K562 (cell line): ENCODE data around the gene RASSF7. TPM values are rescaled to one million over a fixed set of nuclear protein-coding genes. Genes with fewer than 3 reads are reported as not detected.

Source experiments
- ATAC-seq: fragments of 200-7000 bp; cut with Tn5 transposase; 3 replicates; pipeline ENCODE4 v1.9.1; 2020; ENCODE audit warnings: moderate library complexity
- BruUV-seq: library from RNA; stranded (reverse); fragments of 400-500 nt; replicated peaks from 2 replicates; lab custom pipeline; 2021; lab: Mats Ljungman, UMichigan
- CTCF ChIA-PET: fragments of 300-600 bp; formaldehyde crosslinking; extraction: SDS; loops from one replicate; lab custom pipeline; 2021; ENCODE audit warnings: low intra/inter-chr PET ratio; lab: Yijun Ruan, JAX
- POLR2A ChIA-PET: fragments of 300-600, 350-650 bp; sonication (Branson Sonifier 250); formaldehyde crosslinking; extraction: SDS; loops from one replicate; lab custom pipeline; 2021; ENCODE audit warnings: antibody characterized with exemption, inconsistent platforms; lab: Yijun Ruan, JAX
- DNase-seq, 4 experiments: peaks; one replicate each; pipeline versions ENCODE4 v3.0.0 to v3.0.0-alpha.2; 2011 to 2018; ENCODE audit warnings: low spot score in 3 of 4, mixed read lengths in 3 of 4; ENCODE audit errors: extremely low read depth in 1 of 4
- FAIRE-seq: peaks from 2 replicates; lab custom pipeline; 2011; peaks lifted over from hg19 to GRCh38; lab: Jason Lieb, UNC
- H2AFZ ChIP-seq: 2 replicates; pipeline ENCODE4 v1.6.0; 2011; ENCODE audit warnings: low read depth, low read length, control low read depth, inconsistent platforms
- H3K27ac ChIP-seq: fragments of 200-600 bp; 3 replicates; pipeline ENCODE4 v1.8.0; 2011; ENCODE audit warnings: low read depth, mild to moderate bottlenecking, control low read depth, inconsistent platforms, low read length, moderate library complexity, mixed read lengths; ENCODE audit errors: extremely low read depth
- H3K27me3 ChIP-seq, 2 experiments: fragments of 300-600 bp in 1 of 2; 2 replicates in 1 of 2; 3 replicates in 1 of 2; pipeline versions ENCODE4 v1.6.0 to v1.8.0; 2011; ENCODE audit warnings: inconsistent platforms in 2 of 2, low read length in 2 of 2, mild to moderate bottlenecking in 1 of 2, mixed read lengths in 1 of 2, moderate library complexity in 1 of 2; ENCODE audit not compliant: control insufficient read depth in 2 of 2, insufficient read depth in 2 of 2
- H3K36me3 ChIP-seq: fragments of 300-600 bp; 3 replicates; pipeline ENCODE4 v1.8.0; 2011; ENCODE audit warnings: mild to moderate bottlenecking, low read length, inconsistent platforms; ENCODE audit not compliant: control insufficient read depth, insufficient read depth
- H3K4me1 ChIP-seq, 2 experiments: fragments of 200-600 bp in 1 of 2; replicated peaks in 1 of 2; 2 replicates in 1 of 2; 3 replicates in 1 of 2; pipeline versions ENCODE4 v1.5.1 to v1.8.0; 2011; ENCODE audit warnings: inconsistent platforms in 2 of 2, low read length in 2 of 2, mild to moderate bottlenecking in 1 of 2, mixed read lengths in 1 of 2, moderate library complexity in 1 of 2; ENCODE audit not compliant: control insufficient read depth in 2 of 2, insufficient read depth in 2 of 2
- H3K4me2 ChIP-seq: 2 replicates; pipeline ENCODE4 v1.6.1; 2011; ENCODE audit warnings: low read length, control low read depth, inconsistent platforms, mixed read lengths; ENCODE audit not compliant: insufficient read depth
- H3K4me3 ChIP-seq: fragments of 200-600 bp; sonication (generic), shearing (Covaris generic); 2 replicates; pipeline ENCODE4 v1.5.1; 2016; ENCODE audit warnings: control low read depth, inconsistent platforms
- H3K79me2 ChIP-seq: fragments of 200-600 bp; 3 replicates; pipeline ENCODE4 v1.8.0; 2011; ENCODE audit warnings: low read length, inconsistent platforms; ENCODE audit not compliant: control insufficient read depth, insufficient read depth
- H3K9ac ChIP-seq, 2 experiments: 2 replicates each; pipeline versions ENCODE4 v1.6.0 to v1.6.1; 2011; ENCODE audit warnings: low read depth in 2 of 2, low read length in 2 of 2, control low read depth in 1 of 2, inconsistent platforms in 1 of 2, mild to moderate bottlenecking in 1 of 2, mixed read lengths in 1 of 2; ENCODE audit not compliant: insufficient read depth in 1 of 2
- H3K9me1 ChIP-seq: one replicate; pipeline ENCODE4 v1.6.0; 2011; ENCODE audit warnings: inconsistent platforms, mild to moderate bottlenecking, low read length, moderate library complexity; ENCODE audit not compliant: control insufficient read depth, insufficient read depth
- H3K9me3 ChIP-seq: replicated peaks from 2 replicates; pipeline ENCODE4 v1.5.1; 2011; ENCODE audit warnings: low read depth, low read length, inconsistent platforms; ENCODE audit not compliant: control insufficient read depth, insufficient read depth
- H4K20me1 ChIP-seq: replicated peaks from 2 replicates; pipeline ENCODE4 v1.6.1; 2011; ENCODE audit warnings: low read length, inconsistent platforms, mixed read lengths; ENCODE audit not compliant: control insufficient read depth, insufficient read depth
- BCOR ChIP-seq: fragments of 450-650 bp; IDR thresholded peaks from 2 replicates; pipeline ENCODE4 v1.6.1; 2016
- ELF2 ChIP-seq: fragments of 250-450 bp; sonication (Bioruptor Pico); IDR thresholded peaks from 2 replicates; pipeline ENCODE4 v1.5.0; 2021; ENCODE audit warnings: mild to moderate bottlenecking
- ESRRB ChIP-seq: fragments of 250-450 bp; sonication (Bioruptor Pico); IDR thresholded peaks from 2 replicates; pipeline ENCODE4 v1.5.0; 2020; ENCODE audit warnings: mild to moderate bottlenecking, moderate library complexity, borderline replicate concordance
- KAT7 ChIP-seq: sonication (generic); formaldehyde crosslinking; IDR thresholded peaks from 2 replicates; pipeline ENCODE4 v1.8.0; 2022; ENCODE audit warnings: missing genetic modification reagents, mild to moderate bottlenecking, borderline replicate concordance
- NBN ChIP-seq: fragments of 450-650 bp; IDR thresholded peaks from 2 replicates; pipeline ENCODE4 v1.6.1; 2016; ENCODE audit warnings: low read depth, mild to moderate bottlenecking
- RBM25 ChIP-seq: fragments of 200-400 bp; formaldehyde crosslinking; IDR thresholded peaks from 2 replicates; pipeline ENCODE4 v1.6.1; 2018; ENCODE audit warnings: low read length, low read depth, moderate library complexity; ENCODE audit not compliant: severe bottlenecking
- RFX5 ChIP-seq: IDR thresholded peaks from 2 replicates; pipeline ENCODE4 v1.6.1; 2011; ENCODE audit warnings: low read depth, mild to moderate bottlenecking, improper control_type of control experiment, low read length
- SIX5 ChIP-seq, 2 experiments: IDR thresholded peaks; 2 replicates each; pipeline ENCODE4 v1.6.1; 2011; ENCODE audit warnings: low read length in 2 of 2, borderline replicate concordance in 1 of 2, low read depth in 1 of 2, mild to moderate bottlenecking in 1 of 2, moderate library complexity in 1 of 2; ENCODE audit not compliant: insufficient read depth in 1 of 2
- SP1 ChIP-seq: sonication (generic); formaldehyde crosslinking; IDR thresholded peaks from 2 replicates; pipeline ENCODE4 v1.8.1; 2022; ENCODE audit warnings: mild to moderate bottlenecking, missing genetic modification reagents
- STAT5B ChIP-seq: fragments of 250-450 bp; sonication (Bioruptor Pico); IDR thresholded peaks from 2 replicates; pipeline ENCODE4 v1.8.0; 2021; ENCODE audit warnings: mild to moderate bottlenecking, inconsistent platforms
- THAP12 ChIP-seq: fragments of 250-450 bp; sonication (Bioruptor Pico); IDR thresholded peaks from 2 replicates; pipeline ENCODE4 v1.9.0; 2021; ENCODE audit warnings: mild to moderate bottlenecking, inconsistent platforms
- TSC22D4 ChIP-seq: fragments of 450-650 bp; IDR thresholded peaks from 2 replicates; pipeline ENCODE4 v1.6.1; 2016; ENCODE audit warnings: missing genetic modification characterization, missing biosample characterization, control low read depth
- ZNF253 ChIP-seq: fragments of 250-450 bp; sonication (Bioruptor Pico); conservative IDR thresholded peaks from 2 replicates; pipeline ENCODE4 v1.6.1; 2021; ENCODE audit warnings: mild to moderate bottlenecking
- ZNF316 ChIP-seq: fragments of 450-650 bp; IDR thresholded peaks from 2 replicates; pipeline ENCODE4 v1.6.1; 2016
- ZNF778 ChIP-seq: fragments of 450-650 bp; formaldehyde crosslinking; IDR thresholded peaks from 2 replicates; pipeline ENCODE4 v1.4.0; 2020; ENCODE audit warnings: mild to moderate bottlenecking, moderate library complexity
- WGBS: fragments of 100-300 bp; shearing (Covaris generic); methylation state at CpG from one replicate; pipeline ENCODE4 v1.1.6; 2016; ENCODE audit warnings: low coverage, mixed read lengths; ENCODE audit not compliant: insufficient coverage; ENCODE audit errors: missing lambda C conversion rate; 5-methylcytosine and 5-hydroxymethylcytosine counted together
- in situ Hi-C: fragments of 300-500 bp; cut with MboI; formaldehyde crosslinking; loops from 4 replicates; pipeline ENCODE4 v1.15.0; 2018; ENCODE audit warnings: inconsistent platforms, mixed read lengths
- intact Hi-C: fragments of 100-400 bp; cut with micrococcal nuclease; formaldehyde crosslinking; loops from 2 replicates; pipeline ENCODE4 v1.14.2; 2022
- polyA plus RNA-seq, 8 experiments: library from polyadenylated mRNA; depleted of rRNA in 4 of 8; stranded (reverse) in 5 of 8; unstranded in 3 of 8; fragments of >200 nt; fragmentation: Nextera tagmentation in 2 of 8; fragmentation: Illumina TruSeq in 1 of 8; extraction: Ambion mirVana in 2 of 8; extraction: Trizol in 1 of 8; gene quantifications; 2 replicates each; pipeline versions ENCODE4 v1.2.1 to v1.2.3, GENCODE V29; 2011 to 2014; ENCODE audit warnings: inconsistent platforms in 1 of 8, missing spikeins in 1 of 8
- total RNA-seq, 7 experiments: library from RNA; depleted of rRNA in 6 of 7; stranded (reverse); fragments of >200 nt in 6 of 7; fragmentation: Illumina TruSeq in 2 of 7; extraction: Trizol in 2 of 7; gene quantifications; 2 replicates each; pipeline versions ENCODE4 v1.2.1 to v1.2.3, GENCODE V29; 2011 to 2021; ENCODE audit warnings: low replicate concordance in 1 of 7
- TF ChIP-seq, protein P1 (sequence below): fragments of 250-450 bp; sonication (Bioruptor Pico); IDR thresholded peaks from 2 replicates; pipeline ENCODE4 v1.4.0; 2020; ENCODE audit warnings: borderline replicate concordance
- TF ChIP-seq, protein P2 (sequence below): fragments of 250-450 bp; sonication (Bioruptor Pico); IDR thresholded peaks from 2 replicates; pipeline ENCODE4 v1.5.0; 2021; ENCODE audit warnings: mild to moderate bottlenecking, moderate library complexity

RASSF7 gene
- total and polyA plus RNA-seq, 9 of the 15 experiments (the other 6 are each of a cell fraction or from before 2014, with no cell fraction given) = 0.41 to 45.2 (median 18.6) TPM

GRCh38 chr11:603154-603553 is 42.4 kb downstream of the RASSF7 start:
- Histone ChIP-seq H3K9ac (no peak overlapping the region), H2AFZ (no peak overlapping the region), H3K27ac (no peak overlapping the region), H3K9me1 (no peaks in the 10 kb centered on the region), H3K4me3 (no peak overlapping the region), H3K4me1 (peaks cover 0 to 13% of the 10 kb centered on the region in 2 experiments; a peak in 1 of 5 replicates), H3K9me3 (no peaks in the 10 kb centered on the region), H3K79me2 (no peaks in the 10 kb centered on the region; the same call in 2 of the 3 replicates), H3K27me3 (no peaks in the 10 kb centered on the region), H3K36me3 (peaks cover 90% of the 10 kb centered on the region), H4K20me1 (0 out of 2 replicates have a peak, but pooled peaks cover 1% of the 10 kb centered on the region), H3K4me2 (no peak overlapping the region)
- ChIA-PET CTCF (no interaction called here), POLR2A (no interaction called here)
- intact Hi-C loops (no loop called here), in situ Hi-C loops (no loop called here)
- BruUV-seq = no TSS peak
- 94% methylated on average over 13 of the region's 13 CpGs for WGBS
- ATAC-seq (no peak), FAIRE-seq (no peak), DNase-seq (no peak)
- TF ChIP-seq, protein P1, sequence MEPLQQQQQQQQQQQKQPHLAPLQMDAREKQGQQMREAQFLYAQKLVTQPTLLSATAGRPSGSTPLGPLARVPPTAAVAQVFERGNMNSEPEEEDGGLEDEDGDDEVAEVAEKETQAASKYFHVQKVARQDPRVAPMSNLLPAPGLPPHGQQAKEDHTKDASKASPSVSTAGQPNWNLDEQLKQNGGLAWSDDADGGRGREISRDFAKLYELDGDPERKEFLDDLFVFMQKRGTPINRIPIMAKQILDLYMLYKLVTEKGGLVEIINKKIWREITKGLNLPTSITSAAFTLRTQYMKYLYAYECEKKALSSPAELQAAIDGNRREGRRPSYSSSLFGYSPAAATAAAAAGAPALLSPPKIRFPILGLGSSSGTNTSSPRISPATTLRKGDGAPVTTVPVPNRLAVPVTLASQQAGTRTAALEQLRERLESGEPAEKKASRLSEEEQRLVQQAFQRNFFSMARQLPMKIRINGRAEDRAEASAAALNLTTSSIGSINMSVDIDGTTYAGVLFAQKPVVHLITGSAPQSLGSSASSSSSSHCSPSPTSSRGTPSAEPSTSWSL (CRISPR knock-in tag) = no peak
- no peak for TF ChIP-seq RFX5
- no peak for TF ChIP-seq ELF2 (CRISPR knock-in tag)
- TF ChIP-seq SIX5 (IDR thresholded peaks at IDR 0.05; ENCODE audit: borderline replicate concordance in 1 of 2, insufficient read depth in 1 of 2, low read depth in 1 of 2, low read length in 2 of 2) = no peak
- TF ChIP-seq NBN = no peak
- no peak for TF ChIP-seq ZNF253
- TF ChIP-seq BCOR = no peak
- TF ChIP-seq ZNF778 (CRISPR knock-in tag) = no peak
- TF ChIP-seq RBM25 = no peak
- no peak for TF ChIP-seq STAT5B (CRISPR knock-in tag)
- TF ChIP-seq KAT7 (CRISPR knock-in tag) = no peak
- TF ChIP-seq ZNF316 = no peak
- no peak for TF ChIP-seq ESRRB (CRISPR knock-in tag)
- no peak for TF ChIP-seq TSC22D4 (tag)
- no peak for TF ChIP-seq THAP12 (CRISPR knock-in tag)
- TF ChIP-seq SP1 (CRISPR knock-in tag) = no peak
- TF ChIP-seq, protein P2, sequence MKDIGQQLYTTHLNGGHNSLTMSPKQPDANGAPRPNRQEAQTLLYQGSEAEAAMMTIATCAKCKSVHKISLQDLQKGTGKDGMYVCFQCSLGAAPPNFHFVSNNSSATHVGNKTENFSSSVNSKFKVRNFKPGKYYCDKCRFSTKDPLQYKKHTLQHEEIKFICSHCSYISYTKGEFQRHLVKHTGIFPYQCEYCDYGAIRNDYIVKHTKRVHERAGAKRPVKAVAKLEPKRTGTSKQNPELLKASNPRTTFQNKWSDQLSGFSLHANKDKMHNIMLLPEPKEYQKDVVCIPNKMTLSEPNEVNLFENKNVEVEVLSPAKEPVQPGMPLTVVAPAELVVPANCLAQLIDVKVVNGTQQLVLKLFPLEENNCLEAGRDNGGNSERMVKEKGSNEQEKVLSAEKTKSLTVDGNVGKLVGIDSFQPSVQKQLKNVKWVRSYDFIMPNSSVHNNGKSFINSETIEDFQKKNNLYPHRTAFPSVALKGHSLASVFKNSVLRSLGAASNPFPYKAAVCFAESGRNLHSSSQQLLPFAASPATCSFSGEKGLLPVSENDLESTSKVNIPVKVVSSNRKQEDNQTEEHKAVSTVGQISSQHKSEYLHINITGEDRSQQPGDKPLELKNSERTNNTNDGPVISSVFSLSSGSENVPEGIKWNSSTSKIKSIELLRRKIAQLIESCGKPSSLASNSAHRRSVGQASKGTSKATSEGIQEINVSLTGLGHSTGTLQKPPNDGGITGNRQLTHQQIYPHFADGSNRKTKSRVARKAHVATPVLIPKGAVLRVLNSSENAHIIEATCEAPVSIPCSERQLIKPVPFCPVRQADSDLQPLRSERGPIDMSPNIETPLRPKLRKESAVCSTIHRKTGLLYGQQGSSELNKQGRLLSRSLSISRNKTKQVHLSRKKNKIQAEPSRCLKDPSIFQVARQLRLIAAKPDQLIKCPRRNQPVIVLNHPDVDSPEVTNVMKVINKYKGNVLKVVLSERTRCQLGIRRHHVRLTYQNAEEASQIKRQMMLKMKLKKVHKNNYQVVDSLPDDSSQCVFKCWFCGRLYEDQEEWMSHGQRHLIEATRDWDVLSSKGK (CRISPR knock-in tag) = no peak
